Vagina (tissue), 2 donors: ENCODE data around the gene TTC22. TPM values are rescaled to one million over a fixed set of nuclear protein-coding genes. Genes with fewer than 3 reads are reported as not detected.
A peak's percentile ranks its signal among the peaks of the same experiment; 100 is the strongest.

Experiments used
- DNase-seq, 2 donors: peaks; one replicate each; pipeline ENCODE4 v3.0.0-alpha.2; 2017; ENCODE audit errors: extremely low spot score in 2 of 2
- H3K27ac ChIP-seq: fragments of 200-600 bp; sonication (generic); one replicate; pipeline ENCODE4 v1.5.1; 2019
- H3K27me3 ChIP-seq: fragments of 200-600 bp; sonication (generic); one replicate; pipeline ENCODE4 v1.5.1; 2019
- H3K36me3 ChIP-seq, 2 donors: fragments of 200-600 bp; sonication (generic); one replicate each; pipeline ENCODE4 v1.5.1; 2017 to 2019
- H3K4me1 ChIP-seq: fragments of 200-600 bp; sonication (generic); one replicate; pipeline ENCODE4 v1.5.1; 2019
- H3K4me3 ChIP-seq, 2 donors: fragments of 200-600 bp; sonication (generic); 1 replicate in 1 of 2; 2 replicates in 1 of 2; pipeline ENCODE4 v1.5.1; 2016 to 2019
- H3K9me3 ChIP-seq: fragments of 200-600 bp; sonication (generic); one replicate; pipeline ENCODE4 v1.5.1; 2019
- POLR2A ChIP-seq, 2 donors: fragments of 450-650 bp; IDR thresholded peaks; one replicate each; pipeline ENCODE4 v1.6.1; 2017; ENCODE audit warnings: antibody characterized with exemption in 2 of 2, mild to moderate bottlenecking in 2 of 2, moderate library complexity in 2 of 2
- POLR2AphosphoS5 ChIP-seq, 2 donors: sonication (generic); formaldehyde crosslinking; IDR thresholded peaks; one replicate each; pipeline ENCODE4 v1.9.0; 2017; ENCODE audit warnings: antibody characterized with exemption in 2 of 2, mild to moderate bottlenecking in 2 of 2, low read depth in 1 of 2; ENCODE audit not compliant: insufficient read depth in 1 of 2
- intact Hi-C: fragments of 100-400 bp; cut with DNase I; formaldehyde crosslinking; loops from one replicate; pipeline ENCODE4 v1.15.1; 2023
- total RNA-seq: library from RNA; depleted of rRNA; stranded (reverse); fragments of >200 nt; gene quantifications from one replicate; pipeline ENCODE4 v1.2.3, GENCODE V29; 2016
- TF ChIP-seq, protein P1 (sequence below), 3 experiments: fragments of 450-650 bp in 2 of 3; fragments of 200-600 bp in 1 of 3; sonication (generic) in 1 of 3; IDR thresholded peaks; one replicate each; pipeline ENCODE4 v1.5.1; 2017 to 2019; ENCODE audit warnings: antibody characterized with exemption in 3 of 3, mild to moderate bottlenecking in 2 of 3, moderate library complexity in 2 of 3

The TTC22 gene
- total RNA-seq, 1 donor from 2014 or later = 43.5 TPM

GRCh38 chr1:54764133-54764921 lies 36.8 kb downstream of the TTC22 start, which contains the start of gene PARS2:
Gene PARS2 (minus strand): TSS chr1:54764523. CDS start chr1:54759161, 5,362 bp downstream.
- Histone ChIP-seq H3K36me3 (no peaks in the 10 kb centered on the region), H3K4me3 (peak within 1 kb of the TSS; percentile 61 to 91), H3K9me3 (no peaks in the 10 kb centered on the region), H3K4me1 (peaks cover 15% of the 10 kb centered on the region), H3K27ac (peak within 1 kb of the TSS; percentile 32), H3K27me3 (no peaks in the 10 kb centered on the region)
- peak; percentile 97 to 99 for DNase-seq
- intact Hi-C loops = no loop called here
- peak; percentile 93 to 100 for TF ChIP-seq POLR2AphosphoS5 (IDR thresholded peaks at IDR 0.05; ENCODE audit: insufficient read depth in 1 of 2, low read depth in 1 of 2)
- TF ChIP-seq, protein P1, sequence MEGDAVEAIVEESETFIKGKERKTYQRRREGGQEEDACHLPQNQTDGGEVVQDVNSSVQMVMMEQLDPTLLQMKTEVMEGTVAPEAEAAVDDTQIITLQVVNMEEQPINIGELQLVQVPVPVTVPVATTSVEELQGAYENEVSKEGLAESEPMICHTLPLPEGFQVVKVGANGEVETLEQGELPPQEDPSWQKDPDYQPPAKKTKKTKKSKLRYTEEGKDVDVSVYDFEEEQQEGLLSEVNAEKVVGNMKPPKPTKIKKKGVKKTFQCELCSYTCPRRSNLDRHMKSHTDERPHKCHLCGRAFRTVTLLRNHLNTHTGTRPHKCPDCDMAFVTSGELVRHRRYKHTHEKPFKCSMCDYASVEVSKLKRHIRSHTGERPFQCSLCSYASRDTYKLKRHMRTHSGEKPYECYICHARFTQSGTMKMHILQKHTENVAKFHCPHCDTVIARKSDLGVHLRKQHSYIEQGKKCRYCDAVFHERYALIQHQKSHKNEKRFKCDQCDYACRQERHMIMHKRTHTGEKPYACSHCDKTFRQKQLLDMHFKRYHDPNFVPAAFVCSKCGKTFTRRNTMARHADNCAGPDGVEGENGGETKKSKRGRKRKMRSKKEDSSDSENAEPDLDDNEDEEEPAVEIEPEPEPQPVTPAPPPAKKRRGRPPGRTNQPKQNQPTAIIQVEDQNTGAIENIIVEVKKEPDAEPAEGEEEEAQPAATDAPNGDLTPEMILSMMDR (IDR thresholded peaks at IDR 0.05) = no peak
- TF ChIP-seq POLR2A (IDR thresholded peaks at IDR 0.05) = peak in 1 of 2 donors; percentile 64

DNA sequence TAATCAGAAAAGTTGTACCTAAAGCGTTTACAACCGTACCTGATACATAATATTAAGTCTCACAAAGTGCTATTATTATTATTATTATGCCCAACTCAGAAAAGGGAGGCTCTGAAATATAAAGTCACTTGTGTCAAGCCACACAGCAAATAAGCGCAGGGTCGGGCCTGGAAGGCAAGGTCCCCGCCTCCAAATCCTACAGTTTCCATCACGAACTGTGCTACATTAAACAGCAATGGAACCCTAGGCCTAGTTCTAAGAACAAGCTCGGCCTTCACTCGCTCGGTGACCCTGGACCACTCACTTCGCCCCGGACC lies 37.3 kb downstream of the TTC22 start:
- intact Hi-C loops = no loop called here
- no peak overlapping the region for H3K27ac ChIP-seq

GRCh38 chr1:54758678-54759348 lies 42.3 kb downstream of the TTC22 start:
- intact Hi-C loops = no loop called here
- no peak for DNase-seq
- TF ChIP-seq, protein P1 (IDR thresholded peaks at IDR 0.05) = no peak
- TF ChIP-seq POLR2A (IDR thresholded peaks at IDR 0.05) = no peak
- TF ChIP-seq POLR2AphosphoS5 (IDR thresholded peaks at IDR 0.05; ENCODE audit: insufficient read depth in 1 of 2, low read depth in 1 of 2) = no peak
- Histone ChIP-seq H3K27ac (no peak overlapping the region), H3K27me3 (no peaks in the 10 kb centered on the region), H3K4me3 (no peak overlapping the region), H3K36me3 (peaks cover 0 to 14% of the 10 kb centered on the region in 2 donors), H3K9me3 (no peaks in the 10 kb centered on the region), H3K4me1 (peaks cover 10% of the 10 kb centered on the region)

More for the DNA sequence above, 37.3 kb downstream of the TTC22 start:
- TF ChIP-seq, protein P1 (IDR thresholded peaks at IDR 0.05) = no peak
- no peak for TF ChIP-seq POLR2A (IDR thresholded peaks at IDR 0.05)
- TF ChIP-seq POLR2AphosphoS5 (IDR thresholded peaks at IDR 0.05; ENCODE audit: insufficient read depth in 1 of 2, low read depth in 1 of 2) = no peak
- H3K36me3 ChIP-seq = no peaks in the 10 kb centered on the region
- H3K4me1 ChIP-seq = peaks cover 15% of the 10 kb centered on the region
- DNase-seq = no peak
- no peaks in the 10 kb centered on the region for H3K9me3 ChIP-seq
- peak overlapping the region; percentile 61 to 91 for H3K4me3 ChIP-seq
- H3K27me3 ChIP-seq = no peaks in the 10 kb centered on the region

- DNase-seq = no peak
- TF ChIP-seq, protein P1 (IDR thresholded peaks at IDR 0.05) = no peak
- TF ChIP-seq POLR2AphosphoS5 (IDR thresholded peaks at IDR 0.05; ENCODE audit: insufficient read depth in 1 of 2, low read depth in 1 of 2) (no peak), POLR2A (IDR thresholded peaks at IDR 0.05) (no peak)
- H3K4me1 ChIP-seq = peaks cover 1% of the 10 kb centered on the region
- no peaks in the 10 kb centered on the region for H3K27me3 ChIP-seq
- no peaks in the 10 kb centered on the region for H3K9me3 ChIP-seq
- peaks cover 0 to 14% of the 10 kb centered on the region in 2 donors for H3K36me3 ChIP-seq
- H3K4me3 ChIP-seq = no peak overlapping the region
- intact Hi-C loops = no loop called here
- no peak overlapping the region for H3K27ac ChIP-seq
Observed at GRCh38 chr1:54757833-54758232, 43.3 kb downstream of the TTC22 start.
